ENCODE measurements around the gene GNAS-AS1.

GRCh38 chr20:58845706-58846105 lies 5.0 kb downstream of the GNAS-AS1 start:
- TF ChIP-seq CTCF (IDR thresholded peaks at IDR 0.05) (no peak), POLR2A (IDR thresholded peaks at IDR 0.05) (no peak)

Data from thyroid gland (tissue), 4 donors.